ENCODE measurements around the gene CHCHD4. TPM values are rescaled to one million over a fixed set of nuclear protein-coding genes. Genes with fewer than 3 reads are reported as not detected.

Gene CHCHD4
- total and polyA plus RNA-seq, 7 experiments from 2014 or later = 3.3 to 14.1 (median 9.5) TPM

DNA sequence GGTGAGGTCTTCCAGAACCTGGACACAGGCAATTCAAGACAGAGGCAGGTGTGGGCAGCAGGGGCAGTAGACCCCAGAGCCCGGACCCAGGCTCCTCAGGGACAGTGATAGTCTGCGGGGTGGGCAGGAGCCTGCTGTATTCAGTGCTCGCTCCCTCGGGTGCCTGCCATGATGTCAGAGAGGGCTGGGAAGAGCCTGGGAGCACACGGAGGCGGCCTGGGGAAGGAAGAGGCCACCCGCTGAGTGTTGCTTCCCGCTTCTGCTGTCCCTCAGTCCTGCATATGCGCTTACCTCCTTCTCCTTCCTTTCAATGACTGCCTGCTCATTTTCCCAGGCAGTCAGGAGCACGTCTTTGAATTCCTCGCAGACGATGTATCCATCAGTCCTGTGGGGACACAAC is 22.9 kb upstream of the CHCHD4 start:
- Mint-ChIP-seq H3K36me3 (peaks cover 3 to 42% (median 12%) of the 10 kb centered on the region in 5 donors), H3K4me3 (no peak overlapping the region), H3K27ac (peak overlapping the region; percentile 76 to 100 (median 97)), H3K9me3 (peaks cover 0 to 2% (median 0%) of the 10 kb centered on the region in 11 donors), H3K27me3 (no peaks in the 10 kb centered on the region), H3K4me1 (peaks cover 18 to 38% (median 32%) of the 10 kb centered on the region in 7 donors)
- peaks cover 28 to 29% of the 10 kb centered on the region in 2 donors for H3K4me1 ChIP-seq (ENCODE audit: control insufficient read depth in 2 of 2, insufficient read depth in 2 of 2, low read length in 2 of 2)
- intact Hi-C loops (cut with micrococcal nuclease) = loop anchor here in 1 of 2 donors (10.0 kb wide), 1 partner anchor 493 kb away; no protein-coding TSS in a partner anchor
- H3K27me3 ChIP-seq (ENCODE audit: control insufficient read depth in 2 of 2, insufficient read depth in 2 of 2, low read length in 2 of 2) = no peaks in the 10 kb centered on the region
- H3K9me3 ChIP-seq (ENCODE audit: control insufficient read depth in 2 of 3, low read length in 3 of 3) = no peaks in the 10 kb centered on the region
- no peak overlapping the region for H3K4me3 ChIP-seq (ENCODE audit: low read length)
- no peak overlapping the region for H3K27ac ChIP-seq (ENCODE audit: low read depth, low read length)
- DNase-seq = peak in 1 of 9 donors; percentile 17
- POLR2A ChIA-PET = interaction anchor here (4.9 to 7.2 kb wide), 2 partner anchors 22 to 31 kb away, joined by 36 to 96 read pairs; partner anchors contain the start of genes CHCHD4, LSM3, TMEM43 and XPC
- no peak for ATAC-seq
- CTCF ChIA-PET = no interaction called here
- peaks cover 0 to 62% (median 14%) of the 10 kb centered on the region in 3 experiments for H3K36me3 ChIP-seq (ENCODE audit: control insufficient read depth in 2 of 3, insufficient read depth in 3 of 3, low read length in 3 of 3)

- no peak for ATAC-seq
- H3K4me1 ChIP-seq (ENCODE audit: control insufficient read depth in 2 of 2, insufficient read depth in 2 of 2, low read length in 2 of 2) = peaks cover 32 to 34% of the 10 kb centered on the region in 2 donors
- CTCF ChIA-PET = no interaction called here
- no peak overlapping the region for H3K27ac ChIP-seq (ENCODE audit: low read depth, low read length)
- no peak for DNase-seq
- Mint-ChIP-seq H3K27me3 (no peaks in the 10 kb centered on the region), H3K4me3 (no peak overlapping the region), H3K27ac (peak overlapping the region; percentile 70 to 100 (median 97)), H3K4me1 (peaks cover 24 to 43% (median 38%) of the 10 kb centered on the region in 7 donors), H3K36me3 (peaks cover 3 to 36% (median 12%) of the 10 kb centered on the region in 5 donors), H3K9me3 (peaks cover 0 to 2% (median 0%) of the 10 kb centered on the region in 11 donors)
- no peaks in the 10 kb centered on the region for H3K27me3 ChIP-seq (ENCODE audit: control insufficient read depth in 2 of 2, insufficient read depth in 2 of 2, low read length in 2 of 2)
- POLR2A ChIA-PET = interaction anchor here (1.2 to 7.2 kb wide), 3 partner anchors 21 to 31 kb away, joined by 4 to 96 read pairs (median 36); partner anchors contain the start of genes CHCHD4, LSM3, TMEM43 and XPC
- peaks cover 0 to 56% (median 10%) of the 10 kb centered on the region in 3 experiments for H3K36me3 ChIP-seq (ENCODE audit: control insufficient read depth in 2 of 3, insufficient read depth in 3 of 3, low read length in 3 of 3)
- no peak overlapping the region for H3K4me3 ChIP-seq (ENCODE audit: low read length)
- intact Hi-C loops (cut with micrococcal nuclease) = loop anchor here in 1 of 2 donors (10.0 kb wide), 1 partner anchor 492 kb away; no protein-coding TSS in a partner anchor
- no peaks in the 10 kb centered on the region for H3K9me3 ChIP-seq (ENCODE audit: control insufficient read depth in 2 of 3, low read length in 3 of 3)
These were observed 22.4 kb upstream of the CHCHD4 start for GRCh38 chr3:14147066-14147435.

DNA sequence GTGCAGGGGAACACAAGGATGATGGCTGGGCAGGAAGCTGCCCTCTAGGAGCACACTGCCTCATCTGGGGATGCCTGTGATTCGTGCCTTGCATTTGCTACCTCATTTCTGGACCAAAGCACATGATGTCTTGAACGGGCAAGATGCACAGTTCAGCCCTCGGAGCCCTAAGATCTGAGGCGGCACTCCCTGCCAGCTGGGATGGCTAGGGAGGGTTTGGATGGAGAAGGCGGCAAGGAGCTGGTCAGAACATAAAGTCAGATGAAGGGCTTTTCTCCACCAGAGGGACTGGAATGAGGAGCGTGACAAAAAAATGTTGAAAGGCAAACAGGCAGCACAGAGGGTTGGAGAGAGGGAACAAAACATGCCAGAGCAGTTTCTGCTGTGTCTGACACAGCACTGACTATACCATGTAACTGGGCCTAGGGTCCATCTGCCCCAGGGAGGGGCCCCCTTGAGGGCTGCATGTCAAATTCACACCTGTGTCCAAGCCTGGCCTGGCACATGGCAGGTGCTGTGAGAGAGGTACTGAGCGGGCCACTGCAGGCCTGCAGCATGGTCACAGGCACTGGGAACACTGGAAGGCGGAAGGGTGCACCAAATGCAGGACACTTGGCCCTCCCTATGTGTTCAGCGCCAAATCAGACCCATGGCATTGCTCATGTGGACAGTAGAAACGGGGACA is 21.9 kb upstream of the CHCHD4 start:
- ATAC-seq (no peak), DNase-seq (peak in 1 of 9 donors; percentile 19)
- Mint-ChIP-seq H3K9me3 (peaks cover 0 to 2% (median 0%) of the 10 kb centered on the region in 11 donors), H3K27me3 (no peaks in the 10 kb centered on the region), H3K27ac (peak overlapping the region; percentile 89 to 100 (median 97)), H3K4me3 (no peak overlapping the region), H3K36me3 (peaks cover 3 to 40% (median 12%) of the 10 kb centered on the region in 5 donors), H3K4me1 (peaks cover 29 to 48% (median 43%) of the 10 kb centered on the region in 7 donors)
- Histone ChIP-seq H3K4me1 (ENCODE audit: control insufficient read depth in 2 of 2, insufficient read depth in 2 of 2, low read length in 2 of 2) (peaks cover 37 to 39% of the 10 kb centered on the region in 2 donors), H3K4me3 (ENCODE audit: low read length) (no peak overlapping the region), H3K27me3 (ENCODE audit: control insufficient read depth in 2 of 2, insufficient read depth in 2 of 2, low read length in 2 of 2) (no peaks in the 10 kb centered on the region), H3K36me3 (ENCODE audit: control insufficient read depth in 2 of 3, insufficient read depth in 3 of 3, low read length in 3 of 3) (peaks cover 0 to 56% (median 5%) of the 10 kb centered on the region in 3 experiments), H3K27ac (ENCODE audit: low read depth, low read length) (peak overlapping the region; percentile 79), H3K9me3 (ENCODE audit: control insufficient read depth in 2 of 3, low read length in 3 of 3) (no peaks in the 10 kb centered on the region)
- intact Hi-C loops (cut with micrococcal nuclease) = loop anchor here in 1 of 2 donors (10.0 kb wide), 1 partner anchor 492 kb away; no protein-coding TSS in a partner anchor
- CTCF ChIA-PET = no interaction called here
- POLR2A ChIA-PET = interaction anchor here (0.7 to 7.2 kb wide), 6 partner anchors 13 to 32 kb away, joined by 3 to 96 read pairs (median 4); partner anchors contain the start of genes CHCHD4, LSM3, TMEM43 and XPC

DNA sequence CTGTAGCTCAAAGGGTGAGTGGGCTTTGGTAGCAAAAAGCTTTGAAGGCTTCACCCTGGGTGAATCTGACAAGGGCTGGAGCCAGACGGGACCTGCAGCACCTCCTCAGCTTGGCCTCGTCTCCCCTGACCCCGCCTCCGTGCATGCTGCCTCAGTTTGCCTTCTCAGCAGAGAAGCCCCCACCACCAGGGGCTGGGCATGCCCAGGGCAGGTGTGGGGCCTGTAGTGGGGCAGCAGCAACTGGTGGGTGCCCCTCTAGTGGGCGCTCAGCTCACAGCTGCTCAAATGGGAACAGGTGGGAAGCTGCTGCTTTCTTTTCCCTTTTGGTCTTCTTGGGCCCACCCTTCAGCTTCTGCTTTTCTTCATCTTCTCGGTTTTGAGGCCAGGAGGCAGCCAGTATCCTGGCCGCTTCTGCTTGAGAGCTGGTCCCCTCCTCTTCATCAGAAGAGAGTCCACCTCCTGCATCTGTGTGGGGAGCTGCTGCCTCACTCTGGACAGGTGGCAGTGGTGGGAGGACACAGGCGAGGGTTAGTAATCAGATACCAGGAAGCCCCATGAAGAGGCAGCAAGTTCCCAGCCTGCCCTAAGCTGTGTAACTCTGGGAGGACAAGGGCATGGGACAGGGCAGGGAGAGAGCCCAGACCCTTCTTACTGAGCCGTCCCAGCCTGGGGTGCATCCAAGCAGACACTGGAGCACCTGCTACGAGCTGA is 21.2 kb upstream of the CHCHD4 start:
- peak in 1 of 9 donors; percentile 21 for DNase-seq
- H3K36me3 Mint-ChIP-seq = peaks cover 3 to 38% (median 10%) of the 10 kb centered on the region in 5 donors
- Histone ChIP-seq H3K9me3 (ENCODE audit: control insufficient read depth in 2 of 3, low read length in 3 of 3) (no peaks in the 10 kb centered on the region), H3K36me3 (ENCODE audit: control insufficient read depth in 2 of 3, insufficient read depth in 3 of 3, low read length in 3 of 3) (peaks cover 0 to 58% (median 5%) of the 10 kb centered on the region in 3 experiments), H3K27me3 (ENCODE audit: control insufficient read depth in 2 of 2, insufficient read depth in 2 of 2, low read length in 2 of 2) (no peaks in the 10 kb centered on the region), H3K27ac (ENCODE audit: low read depth, low read length) (peak overlapping the region; percentile 79), H3K4me1 (ENCODE audit: control insufficient read depth in 2 of 2, insufficient read depth in 2 of 2, low read length in 2 of 2) (peaks cover 44 to 46% of the 10 kb centered on the region in 2 donors), H3K4me3 (ENCODE audit: low read length) (no peak overlapping the region)
- H3K27me3 Mint-ChIP-seq = no peaks in the 10 kb centered on the region
- H3K4me3 Mint-ChIP-seq = peak overlapping the region in 1 of 10 donors; percentile 11
- CTCF ChIA-PET = interaction anchor here (1.4 to 1.6 kb wide), 2 partner anchors 21 to 22 kb away, joined by 4 to 5 read pairs; partner anchors contain the start of genes CHCHD4 and TMEM43
- ATAC-seq = no peak
- H3K4me1 Mint-ChIP-seq = peaks cover 32 to 55% (median 50%) of the 10 kb centered on the region in 7 donors
- H3K27ac Mint-ChIP-seq = peak overlapping the region; percentile 89 to 100 (median 98)
- intact Hi-C loops (cut with micrococcal nuclease) = loop anchor here in 1 of 2 donors (10.0 kb wide), 1 partner anchor 491 kb away; no protein-coding TSS in a partner anchor
- POLR2A ChIA-PET = interaction anchor here (0.6 to 7.2 kb wide), 12 partner anchors 10 to 1236 kb away, joined by 3 to 96 read pairs (median 4); partner anchors contain the start of genes CHCHD4, LSM3, TMEM43 and XPC
- peaks cover 0 to 2% (median 0%) of the 10 kb centered on the region in 11 donors for H3K9me3 Mint-ChIP-seq

DNA sequence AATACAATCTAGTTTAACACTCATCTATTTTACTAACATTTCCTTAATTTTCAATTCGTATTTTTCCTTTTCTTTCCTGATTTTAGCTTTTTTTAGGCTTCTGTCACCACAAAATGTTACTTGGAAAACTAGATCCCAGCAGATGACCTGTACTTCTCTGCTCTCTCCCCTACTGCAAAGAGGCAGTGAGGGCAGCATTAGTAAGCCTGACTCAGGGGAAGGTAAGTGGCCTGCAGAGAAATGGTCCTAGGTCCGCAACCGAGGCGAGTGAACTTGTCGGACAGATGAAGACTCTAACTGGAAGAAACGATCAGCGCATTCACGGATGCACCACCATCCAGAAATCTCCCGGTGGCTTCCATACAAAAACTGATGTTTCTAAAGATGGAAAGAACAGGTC is 20.6 kb upstream of the CHCHD4 start:
- H3K4me1 ChIP-seq (ENCODE audit: control insufficient read depth in 2 of 2, insufficient read depth in 2 of 2, low read length in 2 of 2) = peaks cover 50% of the 10 kb centered on the region in 2 donors

More for the DNA sequence above, 20.6 kb upstream of the CHCHD4 start:
- Mint-ChIP-seq H3K9me3 (peaks cover 0 to 2% (median 0%) of the 10 kb centered on the region in 11 donors), H3K36me3 (peaks cover under 1 to 32% (median 9%) of the 10 kb centered on the region in 5 donors), H3K4me1 (peaks cover 33 to 60% (median 56%) of the 10 kb centered on the region in 7 donors), H3K27me3 (no peaks in the 10 kb centered on the region), H3K4me3 (peak overlapping the region in 5 of 10 donors; percentile 11 to 72 (median 36)), H3K27ac (peak overlapping the region; percentile 89 to 100 (median 98))
- Histone ChIP-seq H3K4me3 (ENCODE audit: low read length) (no peak overlapping the region), H3K9me3 (ENCODE audit: control insufficient read depth in 2 of 3, low read length in 3 of 3) (no peaks in the 10 kb centered on the region), H3K36me3 (ENCODE audit: control insufficient read depth in 2 of 3, insufficient read depth in 3 of 3, low read length in 3 of 3) (peaks cover 0 to 58% (median 5%) of the 10 kb centered on the region in 3 experiments), H3K27ac (ENCODE audit: low read depth, low read length) (peak overlapping the region; percentile 79), H3K27me3 (ENCODE audit: control insufficient read depth in 2 of 2, insufficient read depth in 2 of 2, low read length in 2 of 2) (no peaks in the 10 kb centered on the region)
- ATAC-seq (no peak), DNase-seq (peak in 1 of 9 donors; percentile 17)
- intact Hi-C loops (cut with micrococcal nuclease) = loop anchor here in 1 of 2 donors (10.0 kb wide), 1 partner anchor 490 kb away; no protein-coding TSS in a partner anchor
- ChIA-PET CTCF (interaction anchor here (1.4 to 1.6 kb wide), 2 partner anchors 20 to 22 kb away, joined by 4 to 5 read pairs; partner anchors contain the start of genes CHCHD4 and TMEM43), POLR2A (interaction anchor here (0.6 to 7.2 kb wide), 11 partner anchors 10 to 1237 kb away, joined by 3 to 96 read pairs (median 5); partner anchors contain the start of genes CHCHD4, LSM3, TMEM43 and XPC)
